Measurements from ENCODE around the gene EIF3I. TPM values are rescaled to one million over a fixed set of nuclear protein-coding genes. Genes with fewer than 3 reads are reported as not detected.

The EIF3I gene
- total and polyA plus RNA-seq, 2 of the 8 experiments (the other 6 are each of a cell fraction or from before 2014, with no cell fraction given) = 247 to 346 TPM

DNA sequence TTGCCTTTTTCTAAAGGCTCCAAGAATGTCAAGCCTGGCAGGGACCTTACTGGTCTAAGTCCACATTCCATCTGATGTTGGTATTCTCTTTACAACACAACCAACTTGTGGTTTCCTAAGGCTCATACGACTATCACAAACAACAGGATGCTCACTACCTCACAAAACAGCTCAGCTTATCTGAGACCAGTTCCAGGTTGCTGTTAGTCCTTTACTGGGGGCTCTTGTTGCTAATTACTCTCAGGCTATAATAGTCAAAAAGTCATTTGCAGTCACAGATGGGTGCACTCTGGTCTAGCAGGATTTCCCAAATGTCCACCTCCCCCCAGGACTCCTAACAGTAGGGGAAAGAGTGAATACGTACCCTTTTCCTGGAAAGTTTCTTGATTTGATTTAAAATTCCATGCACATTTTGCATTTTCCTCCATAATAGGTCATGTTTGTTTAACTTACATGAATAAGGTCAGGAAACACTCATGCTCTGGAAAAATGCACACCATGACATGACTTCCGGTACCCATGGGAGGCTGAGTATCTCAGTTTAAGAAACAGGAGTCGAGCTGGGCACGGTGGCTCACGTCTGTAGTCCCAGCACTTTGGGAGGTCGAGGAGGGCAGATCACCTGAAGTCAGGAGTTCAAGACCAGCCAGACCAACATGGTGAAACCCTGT lies 44.8 kb downstream of the EIF3I start:
- no peaks in the 10 kb centered on the region for H3K79me2 ChIP-seq (ENCODE audit: control insufficient read depth in 1 of 2, insufficient read depth in 2 of 2, low read length in 2 of 2)
- H4K8ac ChIP-seq (ENCODE audit: extremely low read depth, insufficient read depth, low read length) = no peak overlapping the region
- no peak overlapping the region for H3K4ac ChIP-seq (replicated peaks; ENCODE audit: insufficient read length, low read depth, low read length)
- H3K27me3 ChIP-seq (replicated peaks in 1 of 4; ENCODE audit: control insufficient read depth in 3 of 4, extremely low read depth in 1 of 4, insufficient read depth in 3 of 4, low read length in 3 of 4) = no peaks in the 10 kb centered on the region
- H3K4me1 ChIP-seq (replicated peaks in 1 of 4; ENCODE audit: control insufficient read depth in 3 of 4, insufficient read depth in 4 of 4, low read length in 3 of 4) = peaks cover 0 to 3% (median 2%) of the 10 kb centered on the region in 4 experiments; a peak in 3 of 7 replicates
- no peak overlapping the region for H3K56ac ChIP-seq (replicated peaks; ENCODE audit: insufficient read length, low read depth, low read length)
- WGBS, 2 experiments (ENCODE audit: extremely low coverage in 1 of 2, insufficient coverage in 1 of 2, insufficient read length in 1 of 2, insufficient replicate concordance in 2 of 2, low coverage in 1 of 2, low lambda C conversion rate in 2 of 2, missing lambda C conversion rate in 1 of 2) = 92% methylated on average over 7 of the region's 7 CpGs; no CpG with 5 or more reads in 1 of the 2 experiments
- H3K14ac ChIP-seq (ENCODE audit: insufficient read length) = no peak overlapping the region
- ChIA-PET CTCF (ENCODE audit: partially characterized antibody) (no interaction called here), POLR2A (ENCODE audit: partially characterized antibody) (no interaction called here)
- no peak for FAIRE-seq
- H3K23ac ChIP-seq (ENCODE audit: insufficient read length) = no peak overlapping the region
- no peak overlapping the region for H2BK12ac ChIP-seq (ENCODE audit: low read depth, low read length)
- no peaks in the 10 kb centered on the region for H4K20me1 ChIP-seq (replicated peaks in 1 of 2; ENCODE audit: control insufficient read depth in 1 of 2, insufficient read depth in 2 of 2, low read length in 2 of 2)
- H3K27ac ChIP-seq (ENCODE audit: low read depth, low read length) = no peak overlapping the region
- H3K4me3 ChIP-seq (ENCODE audit: extremely low read depth in 1 of 4, insufficient read depth in 2 of 4, low read depth in 3 of 4, low read length in 4 of 4) = no peak overlapping the region
- H2BK120ac ChIP-seq (replicated peaks; ENCODE audit: low read depth, low read length) = no peak overlapping the region
- no peaks in the 10 kb centered on the region for H3K23me2 ChIP-seq (ENCODE audit: low read depth, low read length)
- no peak overlapping the region for H4K91ac ChIP-seq (replicated peaks; ENCODE audit: insufficient read length, low read length)
- no peak for TF ChIP-seq YY1 (IDR thresholded peaks at IDR 0.05; ENCODE audit: low read depth, low read length)
- no peaks in the 10 kb centered on the region for H3K36me3 ChIP-seq (ENCODE audit: control insufficient read depth in 2 of 4, insufficient read depth in 4 of 4, low read length in 3 of 4)
- no peak overlapping the region for H3K18ac ChIP-seq (ENCODE audit: extremely low read depth, low read length)
- no peak overlapping the region for H2BK20ac ChIP-seq (ENCODE audit: low read length)
- H2AFZ ChIP-seq (ENCODE audit: low read length) = no peak overlapping the region
- no peak overlapping the region for H3K4me2 ChIP-seq (ENCODE audit: insufficient read depth in 1 of 2, low read depth in 2 of 2, low read length in 2 of 2)
- H4K5ac ChIP-seq (ENCODE audit: insufficient read length, low read depth, low read length) = no peak overlapping the region
- no peak overlapping the region for H2BK5ac ChIP-seq (ENCODE audit: low read depth, low read length)
- H2AK5ac ChIP-seq (ENCODE audit: low read depth, low read length) = no peak overlapping the region
- no peak for DNase-seq (ENCODE audit: low read depth in 1 of 2, low spot score in 2 of 2)
- no peaks in the 10 kb centered on the region for H3K9me3 ChIP-seq (ENCODE audit: insufficient read depth in 2 of 2, low read depth in 1 of 2, low read length in 1 of 2)
- H3K79me1 ChIP-seq (ENCODE audit: low read depth, low read length) = no peaks in the 10 kb centered on the region
- H2BK15ac ChIP-seq (ENCODE audit: low read length) = no peak overlapping the region
- no peak overlapping the region for H3K9ac ChIP-seq (replicated peaks in 1 of 4; ENCODE audit: extremely low read depth in 1 of 4, low read depth in 3 of 4, low read length in 3 of 4)
